HCT116 (cell line): ENCODE measurements around the gene ELK4. TPM values are rescaled to one million over a fixed set of nuclear protein-coding genes. Genes with fewer than 3 reads are reported as not detected.

Experiments used
- ATAC-seq: fragments of 200-7000 bp; cut with Tn5 transposase; 2 replicates; pipeline ENCODE4 v1.9.1; 2020; ENCODE audit warnings: mild to moderate bottlenecking, moderate library complexity
- BruUV-seq: library from RNA; stranded (reverse); fragments of 400-500 nt; replicated peaks from 2 replicates; lab custom pipeline; 2021; lab: Mats Ljungman, UMichigan
- CTCF ChIA-PET: fragments of 300-600 bp; sonication (Branson Sonifier 250); formaldehyde crosslinking; loops from one replicate; lab custom pipeline; 2021; ENCODE audit warnings: antibody characterized with exemption; lab: Charles Lee
- POLR2A ChIA-PET: fragments of 300-600, 350-600 bp; sonication (Branson Sonifier 250); formaldehyde crosslinking; loops from one replicate; lab custom pipeline; 2021; ENCODE audit warnings: antibody characterized with exemption; lab: Charles Lee
- RAD21 ChIA-PET, 2 experiments: fragments of 300-600 bp; sonication (Branson Sonifier 250); formaldehyde crosslinking; loops; one replicate each; lab custom pipeline; 2023; ENCODE audit warnings: low total read pairs in 2 of 2; ENCODE audit not compliant: uncharacterized antibody in 2 of 2, unreplicated experiment in 2 of 2, low non-redundant PET in 1 of 2; lab: Charles Lee
- DNase-seq: peaks from one replicate; pipeline ENCODE4 v3.0.0-alpha.2; 2010; ENCODE audit warnings: low read depth, low spot score
- H2AFZ ChIP-seq: fragments of 200-600 bp; shearing (Covaris generic), sonication (generic); 2 replicates; pipeline ENCODE4 v1.6.1; 2017; ENCODE audit warnings: low read depth, mixed run types, mixed read lengths, antibody characterized with exemption, low read length; ENCODE audit not compliant: poor library complexity, severe bottlenecking
- H3K27ac ChIP-seq: 2 replicates; pipeline ENCODE4 v1.5.1; 2012; ENCODE audit warnings: low read depth, low read length
- H3K27me3 ChIP-seq: fragments of 200-600 bp; sonication (generic); 2 replicates; pipeline ENCODE4 v1.6.1; 2016; ENCODE audit warnings: mixed run types, low read length, mixed read lengths; ENCODE audit not compliant: insufficient read depth
- H3K36me3 ChIP-seq, 2 experiments: fragments of 200-500 bp in 1 of 2; fragments of 200-600 bp in 1 of 2; sonication (Bioruptor generic) in 1 of 2; sonication (generic) in 1 of 2; 2 replicates each; pipeline versions ENCODE4 v1.5.1 to v1.6.1; 2014 to 2016; ENCODE audit warnings: low read length in 2 of 2, inconsistent platforms in 1 of 2, mixed read lengths in 1 of 2, mixed run types in 1 of 2; ENCODE audit not compliant: insufficient read depth in 2 of 2, control insufficient read depth in 1 of 2
- H3K4me1 ChIP-seq, 2 experiments: fragments of 200-600 bp in 1 of 2; sonication (generic) in 1 of 2; 2 replicates each; pipeline versions ENCODE4 v1.5.1 to v1.6.1; 2012 to 2017; ENCODE audit warnings: low read length in 2 of 2, inconsistent platforms in 1 of 2, mild to moderate bottlenecking in 1 of 2, mixed read lengths in 1 of 2, mixed run types in 1 of 2, moderate library complexity in 1 of 2; ENCODE audit not compliant: insufficient read depth in 2 of 2, control insufficient read depth in 1 of 2
- H3K4me2 ChIP-seq: fragments of 200-600 bp; sonication (generic); 2 replicates; pipeline ENCODE4 v1.6.1; 2017; ENCODE audit warnings: mixed run types, low read length, mixed read lengths
- H3K4me3 ChIP-seq, 2 experiments: fragments of 200-600 bp in 1 of 2; sonication (generic) in 1 of 2; replicated peaks in 1 of 2; 2 replicates each; pipeline ENCODE4 v1.5.1; 2011 to 2016; ENCODE audit warnings: low read length in 2 of 2, control low read depth in 1 of 2, low read depth in 1 of 2, mild to moderate bottlenecking in 1 of 2, mixed read lengths in 1 of 2, mixed run types in 1 of 2
- H3K79me2 ChIP-seq: fragments of 200-600 bp; sonication (generic); 2 replicates; pipeline ENCODE4 v1.6.1; 2017; ENCODE audit warnings: mild to moderate bottlenecking, mixed run types, low read length, moderate library complexity, mixed read lengths; ENCODE audit not compliant: insufficient read depth
- H3K9ac ChIP-seq: fragments of 200-600 bp; sonication (generic); 2 replicates; pipeline ENCODE4 v1.6.1; 2016; ENCODE audit warnings: low read length, mixed read lengths
- H3K9me2 ChIP-seq: fragments of 200-600 bp; sonication (generic), shearing (Covaris generic); 2 replicates; pipeline ENCODE4 v1.6.1; 2017; ENCODE audit warnings: mixed run types, mild to moderate bottlenecking, moderate library complexity; ENCODE audit not compliant: insufficient read depth
- H3K9me3 ChIP-seq, 2 experiments: fragments of 200-500 bp in 1 of 2; fragments of 200-600 bp in 1 of 2; sonication (Bioruptor generic) in 1 of 2; sonication (generic) in 1 of 2; 2 replicates each; pipeline ENCODE4 v1.6.1; 2014 to 2017; ENCODE audit warnings: low read length in 2 of 2, mixed read lengths in 2 of 2, inconsistent platforms in 1 of 2, low read depth in 1 of 2, mild to moderate bottlenecking in 1 of 2, mixed run types in 1 of 2, moderate library complexity in 1 of 2; ENCODE audit not compliant: control insufficient read depth in 1 of 2, insufficient read depth in 1 of 2
- H4K20me1 ChIP-seq: fragments of 200-600 bp; sonication (generic), shearing (Covaris generic); 2 replicates; pipeline ENCODE4 v1.6.1; 2017; ENCODE audit warnings: mixed run types, mild to moderate bottlenecking, moderate library complexity; ENCODE audit not compliant: insufficient read depth
- CTCF ChIP-seq, 3 experiments: fragments of 200-600 bp in 1 of 3; sonication (generic) in 1 of 3; IDR thresholded peaks in 2 of 3; conservative IDR thresholded peaks in 1 of 3; 2 replicates each; pipeline ENCODE4 v1.5.1; 2012 to 2017; ENCODE audit warnings: low read depth in 2 of 3, low read length in 2 of 3, antibody characterized with exemption in 1 of 3, borderline replicate concordance in 1 of 3, control low read depth in 1 of 3, mild to moderate bottlenecking in 1 of 3, mixed read lengths in 1 of 3, mixed run types in 1 of 3, moderate library complexity in 1 of 3; ENCODE audit not compliant: insufficient read depth in 1 of 3
- EGR1 ChIP-seq: IDR thresholded peaks from 2 replicates; pipeline ENCODE4 v1.6.1; 2012; ENCODE audit warnings: low read depth
- ELF1 ChIP-seq: IDR thresholded peaks from 2 replicates; pipeline ENCODE4 v1.6.1; 2012; ENCODE audit warnings: low read depth, borderline replicate concordance
- MAX ChIP-seq: IDR thresholded peaks from 2 replicates; pipeline ENCODE4 v1.6.1; 2012
- POLR2AphosphoS5 ChIP-seq: IDR thresholded peaks from 2 replicates; pipeline ENCODE4 v1.6.1; 2011; ENCODE audit warnings: mild to moderate bottlenecking, low read depth, low read length, moderate library complexity
- SP1 ChIP-seq: IDR thresholded peaks from 2 replicates; pipeline ENCODE4 v1.6.1; 2012; ENCODE audit warnings: low read depth
- SRF ChIP-seq: IDR thresholded peaks from 2 replicates; pipeline ENCODE4 v1.6.1; 2012; ENCODE audit warnings: low read depth
- ZFX ChIP-seq: fragments of 450-650 bp; IDR thresholded peaks from 2 replicates; pipeline ENCODE4 v1.6.1; 2017
- ZNF274 ChIP-seq: fragments of 200-500 bp; sonication (Bioruptor generic); IDR thresholded peaks from 2 replicates; pipeline ENCODE4 v1.6.1; 2014; ENCODE audit warnings: mild to moderate bottlenecking, low read depth, low read length, inconsistent platforms
- intact Hi-C: fragments of 100-400 bp; cut with micrococcal nuclease; formaldehyde crosslinking; loops from 2 replicates; pipeline ENCODE4 v1.10.0; 2022
- total RNA-seq: library from RNA; stranded (reverse); gene quantifications from one replicate; pipeline ENCODE4 v1.2.1, GENCODE V29; 2021; ENCODE audit not compliant: unreplicated experiment

The ELK4 gene
- total RNA-seq, 1 experiment from 2014 or later: 46.2 TPM

GRCh38 chr1:205576011-205576410 is 55.8 kb downstream of the ELK4 start:
- no TSS peak for BruUV-seq
- H3K79me2 ChIP-seq: no peaks in the 10 kb centered on the region
- ATAC-seq (no peak), DNase-seq (no peak)
- peaks cover 11% of the 10 kb centered on the region; the same call in 1 of the 2 replicates for H3K27me3 ChIP-seq
- no peaks in the 10 kb centered on the region for H3K9me3 ChIP-seq
- ChIA-PET RAD21 (no interaction called here), CTCF (no interaction called here), POLR2A (no interaction called here)
- H3K36me3 ChIP-seq: no peaks in the 10 kb centered on the region
- no peak overlapping the region for H3K4me2 ChIP-seq
- no peaks in the 10 kb centered on the region for H3K4me1 ChIP-seq
- no peak overlapping the region for H2AFZ ChIP-seq
- no peaks in the 10 kb centered on the region for H4K20me1 ChIP-seq
- no peak overlapping the region for H3K27ac ChIP-seq
- intact Hi-C loops: no loop called here
- no peaks in the 10 kb centered on the region for H3K9me2 ChIP-seq
- no peak overlapping the region for H3K9ac ChIP-seq
- no peak overlapping the region for H3K4me3 ChIP-seq
- no peak for TF ChIP-seq CTCF (IDR thresholded peaks at IDR 0.05 in 2 of 3, conservative IDR thresholded peaks at IDR 0.05 in 1 of 3; ENCODE audit: borderline replicate concordance in 1 of 3, insufficient read depth in 1 of 3, low read depth in 2 of 3, low read length in 2 of 3)

- no TSS peak for BruUV-seq
- TF ChIP-seq ZNF274: no peak
- no peak for TF ChIP-seq CTCF (IDR thresholded peaks at IDR 0.05 in 2 of 3, conservative IDR thresholded peaks at IDR 0.05 in 1 of 3; ENCODE audit: borderline replicate concordance in 1 of 3, insufficient read depth in 1 of 3, low read depth in 2 of 3, low read length in 2 of 3)
- no peak for TF ChIP-seq EGR1
- no peak for TF ChIP-seq ELF1
- TF ChIP-seq ZFX: no peak
- TF ChIP-seq MAX: no peak
- no peak for TF ChIP-seq SP1
- TF ChIP-seq POLR2AphosphoS5: no peak
- no peak for TF ChIP-seq SRF
- Histone ChIP-seq H3K27ac (no peak overlapping the region), H3K9me2 (no peaks in the 10 kb centered on the region), H4K20me1 (no peaks in the 10 kb centered on the region), H3K4me2 (no peak overlapping the region), H3K4me1 (no peaks in the 10 kb centered on the region), H3K36me3 (no peaks in the 10 kb centered on the region), H3K79me2 (no peaks in the 10 kb centered on the region), H3K4me3 (no peak overlapping the region), H3K27me3 (peaks cover 11% of the 10 kb centered on the region; the same call in 1 of the 2 replicates), H3K9ac (no peak overlapping the region), H3K9me3 (no peaks in the 10 kb centered on the region), H2AFZ (no peak overlapping the region)
- intact Hi-C loops: no loop called here
- POLR2A ChIA-PET: no interaction called here
- ATAC-seq: no peak
- CTCF ChIA-PET: no interaction called here
- RAD21 ChIA-PET: no interaction called here
- DNase-seq: no peak
Measured at GRCh38 chr1:205575294-205575885, 56.4 kb downstream of the ELK4 start.
